NCI-H2227 (cell line): ENCODE results near the gene STIM2.
"Not testable (repeated sequence)": the region's sequence is repeated elsewhere in the genome, so short reads cannot be mapped to it uniquely, and the experiment has no call there.

Experiments used
- DNase-seq: peaks from one replicate; lab custom pipeline; 2025; ENCODE audit not compliant: unreplicated experiment; lab: John Stamatoyannopoulos, UW

Gene STIM2

DNA sequence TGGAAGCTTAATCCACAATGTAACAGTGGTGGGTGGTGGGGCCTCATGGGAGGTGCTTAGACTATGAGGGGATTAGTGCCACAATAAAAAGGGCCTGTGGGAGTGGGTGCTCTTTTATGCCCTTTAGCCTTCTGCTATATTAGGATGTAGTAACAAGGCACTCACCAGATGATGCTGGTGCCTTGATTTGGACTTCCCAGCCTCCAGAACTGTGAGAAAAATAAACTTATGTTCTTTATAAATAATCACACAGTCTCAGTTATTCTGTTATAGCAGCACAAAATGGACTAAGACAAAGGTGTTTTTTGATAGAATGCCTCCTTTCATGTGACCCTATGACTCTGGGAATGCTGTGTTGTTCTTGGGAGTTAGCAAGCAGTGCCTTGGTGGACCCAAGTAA lies 89.8 kb downstream of the STIM2 start:
- no peak for DNase-seq

DNA sequence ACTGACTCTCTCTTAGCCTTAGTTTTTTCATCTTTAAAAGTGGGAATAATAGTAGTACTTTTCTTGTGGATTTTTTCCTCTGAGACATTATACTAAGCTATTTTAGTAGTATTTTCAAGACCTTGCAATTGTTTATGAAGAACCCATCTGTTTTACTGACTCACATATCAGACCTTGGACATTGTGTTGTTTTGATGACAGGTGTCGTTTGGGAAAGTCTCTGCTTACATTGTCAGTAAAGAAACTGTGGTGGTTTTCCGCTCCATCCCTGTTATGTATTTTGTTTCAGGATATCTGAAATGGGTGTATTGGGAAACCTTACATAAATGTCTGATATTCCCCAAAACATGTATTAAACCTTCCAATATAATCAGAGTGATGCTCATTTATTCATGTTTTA lies 92.2 kb downstream of the STIM2 start:
- no peak for DNase-seq

GRCh38 chr4:26953366-26953765 lies 92.7 kb downstream of the STIM2 start:
- no peak for DNase-seq

GRCh38 chr4:26953770-26954423 lies 93.3 kb downstream of the STIM2 start:
- DNase-seq = no peak

DNA sequence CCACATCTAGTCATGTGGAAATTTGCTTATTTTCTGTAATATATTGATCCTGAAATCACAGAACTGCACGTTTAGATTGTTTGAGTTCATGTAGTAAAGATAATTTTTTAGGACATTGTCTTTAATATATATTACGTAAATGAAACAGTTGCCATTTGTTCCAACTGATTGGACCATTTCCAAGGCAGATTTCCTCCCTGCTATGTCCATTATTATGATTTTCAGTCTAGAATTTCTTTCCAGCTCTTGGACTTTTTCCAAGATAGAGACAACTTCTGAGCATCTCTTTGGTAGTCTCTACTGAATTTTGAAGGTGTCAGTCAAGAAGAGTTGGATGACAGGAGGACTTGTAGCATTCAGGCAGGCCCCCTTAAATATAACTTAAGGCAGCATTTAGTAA lies 94.6 kb downstream of the STIM2 start:
- DNase-seq = no peak

DNA sequence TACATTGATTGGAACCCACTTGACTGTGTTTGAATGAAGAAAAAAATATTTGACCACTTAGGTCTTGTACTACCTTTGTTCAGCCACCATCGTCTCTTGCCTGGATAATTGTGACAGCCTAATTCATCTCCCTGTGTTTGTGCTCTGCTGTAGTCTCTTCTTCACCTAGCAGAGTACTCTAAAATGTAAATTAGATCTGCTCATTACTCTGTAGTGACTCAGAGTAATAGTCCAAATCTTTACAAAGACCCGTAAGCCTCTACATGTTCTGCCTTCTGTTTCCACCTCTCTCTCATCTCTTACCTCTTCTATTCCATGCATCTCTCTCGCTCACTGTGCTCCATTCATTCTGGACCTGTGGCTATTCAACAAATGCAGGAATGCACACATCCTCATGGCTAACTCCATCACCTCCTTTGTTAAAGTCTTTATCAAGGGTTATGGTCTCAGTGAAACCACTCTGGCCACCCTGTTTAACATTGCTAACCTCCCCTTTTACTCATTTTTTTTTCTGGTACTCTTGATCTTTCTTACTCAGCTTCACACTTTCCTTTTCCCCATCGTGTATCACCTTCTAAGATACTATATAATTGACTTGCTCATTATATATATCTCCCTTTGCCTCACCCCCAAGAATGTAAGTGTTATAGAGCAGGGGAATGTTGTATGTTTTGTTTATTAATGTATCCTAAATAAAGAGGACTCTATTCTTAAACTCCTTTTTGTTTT lies 98.4 kb downstream of the STIM2 start:
- no peak for DNase-seq

DNA sequence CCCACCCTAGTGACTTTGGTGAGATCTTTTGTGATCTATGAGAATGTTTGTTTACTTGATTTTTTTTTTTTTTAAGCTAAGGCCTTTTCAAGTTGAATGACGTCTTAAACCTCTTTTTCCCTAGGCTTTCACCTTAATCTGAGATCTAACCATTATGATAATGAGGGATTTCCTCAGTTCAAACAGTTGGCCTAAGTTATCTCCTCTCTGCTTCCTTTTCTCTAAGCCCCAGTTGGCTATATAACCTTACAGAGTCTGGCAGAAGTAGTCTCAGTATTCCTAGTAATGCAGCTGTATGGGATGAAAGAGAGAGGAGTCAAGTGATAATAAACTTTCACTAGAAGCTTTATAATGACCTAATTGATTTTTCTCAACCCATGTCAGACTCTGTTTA lies 99.0 kb downstream of the STIM2 start:
- no peak for DNase-seq

DNA sequence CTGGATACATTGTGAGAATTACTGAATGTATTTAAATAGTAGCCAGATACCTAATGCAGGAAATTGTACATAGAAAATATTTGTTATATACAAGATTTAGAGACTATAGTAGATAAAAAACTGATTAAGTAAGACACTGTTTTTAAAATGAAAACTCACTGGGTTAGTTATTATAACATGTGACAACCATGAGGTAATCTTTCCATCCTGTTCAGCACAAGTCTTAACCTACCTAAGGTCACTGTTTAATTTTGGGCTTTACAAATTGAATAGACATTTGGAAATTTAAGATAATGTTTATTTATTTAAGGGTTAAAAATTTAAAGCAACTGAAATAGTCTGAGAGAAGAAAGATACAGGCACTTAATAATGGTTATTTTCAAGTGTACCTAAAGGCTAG lies 102.1 kb downstream of the STIM2 start:
- DNase-seq = no peak

DNA sequence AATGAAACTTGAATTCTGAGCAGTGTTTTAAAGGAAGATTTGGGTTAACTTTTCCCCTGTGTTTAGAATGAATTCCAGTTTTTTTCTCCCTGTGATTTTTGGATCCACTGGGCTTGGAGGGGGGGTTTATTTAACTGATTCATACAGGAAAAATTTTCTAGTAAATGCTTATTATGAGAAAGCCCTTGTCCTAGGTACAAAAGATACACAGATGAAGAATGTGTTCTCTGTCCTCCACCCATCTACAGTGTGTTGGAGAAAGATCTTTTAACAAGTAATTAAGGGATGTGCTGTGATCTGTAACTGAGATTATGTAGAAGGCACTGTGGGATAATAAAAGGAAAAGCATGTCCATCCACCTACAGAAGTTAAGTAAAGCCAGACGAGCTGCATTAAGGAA lies 103.9 kb downstream of the STIM2 start:
- DNase-seq = no peak

DNA sequence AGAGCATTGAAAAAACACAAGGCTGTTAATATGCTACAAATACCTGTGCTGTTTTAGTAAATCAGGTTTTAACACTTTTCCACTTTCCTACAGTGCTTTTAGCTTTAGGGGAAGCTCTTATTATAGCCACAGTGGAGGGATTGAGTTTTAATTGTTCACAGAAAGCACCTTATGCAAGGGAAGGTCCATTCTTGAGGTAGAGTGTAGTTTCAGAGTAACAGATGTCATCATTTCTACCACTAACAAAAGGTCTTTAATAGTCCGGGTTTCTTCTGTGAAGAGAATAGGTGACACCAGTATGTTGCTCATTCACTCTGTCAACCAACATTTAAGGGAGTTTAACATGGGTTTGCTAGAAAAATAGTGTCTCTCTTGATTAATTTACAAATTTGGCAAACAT lies 104.4 kb downstream of the STIM2 start:
- no peak for DNase-seq

- DNase-seq = not testable (repeated sequence)
Observed at GRCh38 chr4:26975464-26976181, 115.0 kb downstream of the STIM2 start.

- no peak for DNase-seq
Observed at GRCh38 chr4:26978387-26979053, 117.9 kb downstream of the STIM2 start.

GRCh38 chr4:26984896-26985295 lies 124.3 kb downstream of the STIM2 start:
- no peak for DNase-seq

DNA sequence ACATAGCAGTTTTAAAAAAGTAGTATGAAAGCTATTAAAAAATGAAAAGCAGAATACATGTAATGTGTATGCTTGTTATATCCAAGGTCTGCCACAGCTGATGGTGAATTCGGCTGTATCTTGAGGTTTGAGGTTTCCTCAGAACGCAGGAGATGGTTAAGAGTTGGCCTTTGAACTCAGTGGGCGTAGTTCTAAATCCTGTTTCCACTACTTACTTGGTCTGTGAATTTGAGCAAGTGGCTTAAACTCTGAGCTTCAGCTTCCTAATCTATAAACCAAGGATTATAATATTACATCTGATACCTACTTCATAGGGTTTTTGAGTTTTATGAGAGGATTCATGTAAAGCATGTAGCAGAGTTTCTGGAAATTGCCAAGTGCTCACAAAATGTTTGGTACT lies 125.2 kb downstream of the STIM2 start:
- no peak for DNase-seq

GRCh38 chr4:26987191-26987590 lies 126.5 kb downstream of the STIM2 start:
- no peak for DNase-seq

DNA sequence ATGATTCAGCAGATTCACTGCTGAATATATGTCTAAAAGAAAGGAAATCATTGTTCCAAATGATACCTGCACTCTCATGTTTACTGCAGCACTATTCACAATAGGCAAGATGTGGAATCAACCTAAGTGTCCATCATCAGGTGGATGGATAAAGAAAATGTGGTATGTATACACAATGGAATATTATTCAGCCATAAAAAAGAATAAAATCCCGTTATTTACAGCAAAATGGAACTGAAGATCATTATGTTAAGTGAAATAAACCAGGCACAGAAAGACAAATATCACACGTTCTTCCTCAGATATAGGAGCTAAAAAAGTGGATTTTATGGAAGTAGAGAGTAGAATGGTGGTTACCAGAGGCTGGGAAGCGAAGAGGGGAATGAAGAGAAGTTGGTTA lies 130.4 kb downstream of the STIM2 start:
- no peak for DNase-seq

DNA sequence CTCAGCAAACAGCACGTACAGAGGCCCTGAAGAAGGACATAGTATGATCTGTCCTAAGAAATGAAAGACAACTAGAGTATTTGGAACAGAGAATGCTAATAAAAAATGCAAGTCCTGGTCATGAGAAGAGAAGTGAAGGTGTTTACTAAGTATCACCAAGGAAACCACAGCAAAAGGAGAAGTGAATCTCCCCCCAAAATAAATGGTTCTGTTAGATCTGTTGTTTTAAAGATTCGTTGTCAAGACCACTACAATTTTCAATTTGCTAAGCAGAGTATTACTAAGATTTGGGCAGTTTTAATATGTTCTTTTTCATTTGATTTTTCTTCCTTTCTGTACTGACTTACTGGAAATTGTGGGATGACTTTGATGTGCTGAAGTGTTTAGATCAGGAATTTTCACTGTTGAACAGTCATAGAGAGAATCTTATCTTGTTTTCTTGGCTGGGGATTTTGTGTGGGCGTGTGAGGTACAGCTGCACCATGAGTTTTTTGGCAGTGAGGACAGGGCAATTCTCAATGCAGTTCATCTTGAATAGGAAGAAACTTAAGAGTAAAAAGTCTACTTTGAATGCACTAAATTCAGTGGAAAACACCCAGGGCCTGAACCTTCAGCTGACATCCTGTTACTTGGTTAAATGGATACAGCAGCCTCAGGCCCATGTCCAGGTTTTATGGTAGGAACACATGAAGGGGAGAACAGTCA lies 132.2 kb downstream of the STIM2 start:
- DNase-seq = no peak

- DNase-seq = no peak
Observed at GRCh38 chr4:26993539-26993938, 132.9 kb downstream of the STIM2 start.

GRCh38 chr4:26993967-26994366 lies 133.3 kb downstream of the STIM2 start:
- no peak for DNase-seq

GRCh38 chr4:26995316-26995715 lies 134.7 kb downstream of the STIM2 start:
- no peak for DNase-seq

DNA sequence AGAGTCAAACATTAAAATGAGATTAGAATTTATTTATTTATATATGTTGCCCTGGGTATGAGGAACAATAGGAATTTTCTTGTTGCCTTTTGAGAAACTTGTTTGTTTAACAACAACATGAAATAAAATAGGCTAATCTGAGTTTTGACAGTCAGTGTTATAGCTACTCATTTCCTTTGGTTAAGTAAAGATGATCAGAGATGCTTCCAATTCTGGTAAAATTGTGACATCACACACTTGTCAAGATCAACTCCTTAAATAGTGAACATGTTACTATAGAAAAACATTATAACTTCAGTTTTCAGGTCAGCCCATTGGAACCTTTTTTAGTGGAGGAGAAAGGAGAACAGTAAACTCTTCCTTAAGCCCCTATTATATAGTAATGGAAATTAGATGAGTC lies 136.1 kb downstream of the STIM2 start:
- no peak for DNase-seq
